K562 (cell line): Measurements from ENCODE around the gene FGF21. TPM values are rescaled to one million over a fixed set of nuclear protein-coding genes. Genes with fewer than 3 reads are reported as not detected.

Source experiments
- BRCA1 ChIP-seq, 2 experiments: fragments of 450-650 bp in 1 of 2; sonication (generic) in 1 of 2; formaldehyde crosslinking in 1 of 2; IDR thresholded peaks; 2 replicates each; pipeline versions ENCODE4 v1.5.0 to v1.6.1; 2017 to 2020; ENCODE audit warnings: mild to moderate bottlenecking in 1 of 2, missing genetic modification reagents in 1 of 2
- CXXC5 ChIP-seq: fragments of 250-450 bp; sonication (Bioruptor Pico); IDR thresholded peaks from 2 replicates; pipeline ENCODE4 v1.8.0; 2022; ENCODE audit warnings: inconsistent platforms, mild to moderate bottlenecking, moderate library complexity
- ERF ChIP-seq: fragments of 450-650 bp; formaldehyde crosslinking; IDR thresholded peaks from 2 replicates; pipeline ENCODE4 v1.4.0; 2020; ENCODE audit warnings: mild to moderate bottlenecking, mixed read lengths
- EWSR1 ChIP-seq: fragments of 450-650 bp; IDR thresholded peaks from 2 replicates; pipeline ENCODE4 v1.6.1; 2018; ENCODE audit warnings: borderline replicate concordance, mild to moderate bottlenecking, low read depth, moderate library complexity; ENCODE audit not compliant: partially characterized antibody
- GABPB2 ChIP-seq: fragments of 250-450 bp; sonication (Bioruptor Pico); conservative IDR thresholded peaks from 2 replicates; pipeline ENCODE4 v1.5.1; 2021; ENCODE audit warnings: mild to moderate bottlenecking
- JUN ChIP-seq, 2 experiments: sonication (generic) in 1 of 2; formaldehyde crosslinking in 1 of 2; IDR thresholded peaks; 2 replicates each; pipeline versions ENCODE4 v1.6.1 to v1.8.0; 2012 to 2022; ENCODE audit warnings: borderline replicate concordance in 2 of 2, mild to moderate bottlenecking in 2 of 2, improper control_type of control experiment in 1 of 2, low read depth in 1 of 2, low read length in 1 of 2, missing genetic modification reagents in 1 of 2
- NFYB ChIP-seq: IDR thresholded peaks from 2 replicates; pipeline ENCODE4 v1.6.1; 2011; ENCODE audit warnings: mild to moderate bottlenecking, moderate library complexity; ENCODE audit not compliant: insufficient read length; ENCODE audit errors: extremely low read depth
- NUFIP1 ChIP-seq: fragments of 450-650 bp; IDR thresholded peaks from 2 replicates; pipeline ENCODE4 v1.6.1; 2018; ENCODE audit not compliant: partially characterized antibody
- RBM15 ChIP-seq: fragments of 200-400 bp; formaldehyde crosslinking; IDR thresholded peaks from 2 replicates; pipeline ENCODE4 v1.6.1; 2018; ENCODE audit warnings: mild to moderate bottlenecking, low read length, moderate library complexity; ENCODE audit not compliant: insufficient read depth
- TAL1 ChIP-seq: fragments of 450-650 bp; IDR thresholded peaks from 2 replicates; pipeline ENCODE4 v1.6.1; 2016; ENCODE audit warnings: mild to moderate bottlenecking
- ZC3H11A ChIP-seq: IDR thresholded peaks from 2 replicates; pipeline ENCODE4 v1.6.1; 2012; ENCODE audit warnings: low read depth, low read length, improper control_type of control experiment
- ZNF217 ChIP-seq: sonication (generic); formaldehyde crosslinking; IDR thresholded peaks from 2 replicates; pipeline ENCODE4 v1.8.0; 2022; ENCODE audit warnings: mild to moderate bottlenecking, missing genetic modification reagents
- ZNF239 ChIP-seq: fragments of 250-450 bp; sonication (Bioruptor Pico); IDR thresholded peaks from 2 replicates; pipeline ENCODE4 v1.4.0; 2020; ENCODE audit warnings: mild to moderate bottlenecking
- ZNF263 ChIP-seq: sonication (generic); formaldehyde crosslinking; IDR thresholded peaks from 2 replicates; pipeline ENCODE4 v1.8.0; 2022; ENCODE audit warnings: mild to moderate bottlenecking, missing genetic modification reagents, borderline replicate concordance
- ZNF324 ChIP-seq: fragments of 250-450 bp; sonication (Bioruptor Pico); IDR thresholded peaks from 2 replicates; pipeline ENCODE4 v1.4.0; 2020; ENCODE audit warnings: mild to moderate bottlenecking
- polyA plus RNA-seq, 8 experiments: library from polyadenylated mRNA; depleted of rRNA in 4 of 8; stranded (reverse) in 5 of 8; unstranded in 3 of 8; fragments of >200 nt; fragmentation: Nextera tagmentation in 2 of 8; fragmentation: Illumina TruSeq in 1 of 8; extraction: Ambion mirVana in 2 of 8; extraction: Trizol in 1 of 8; gene quantifications; 2 replicates each; pipeline versions ENCODE4 v1.2.1 to v1.2.3, GENCODE V29; 2011 to 2014; ENCODE audit warnings: inconsistent platforms in 1 of 8, missing spikeins in 1 of 8
- total RNA-seq, 7 experiments: library from RNA; depleted of rRNA in 6 of 7; stranded (reverse); fragments of >200 nt in 6 of 7; fragmentation: Illumina TruSeq in 2 of 7; extraction: Trizol in 2 of 7; gene quantifications; 2 replicates each; pipeline versions ENCODE4 v1.2.1 to v1.2.3, GENCODE V29; 2011 to 2021; ENCODE audit warnings: low replicate concordance in 1 of 7
- TF ChIP-seq, protein P1 (sequence below): fragments of 250-450 bp; sonication (Bioruptor Pico); IDR thresholded peaks from 2 replicates; pipeline ENCODE4 v1.8.0; 2021; ENCODE audit warnings: moderate library complexity, mild to moderate bottlenecking, inconsistent platforms
- TF ChIP-seq, protein P2 (sequence below), 3 experiments: fragments of 200-800 bp in 1 of 3; fragments of 250-450 bp in 1 of 3; fragments of 450-650 bp in 1 of 3; sonication (Bioruptor Pico) in 1 of 3; sonication (Bioruptor generic) in 1 of 3; formaldehyde crosslinking in 1 of 3; IDR thresholded peaks; 2 replicates each; pipeline versions ENCODE4 v1.6.1 to v1.8.0; 2016 to 2022; ENCODE audit warnings: mild to moderate bottlenecking in 2 of 3, missing genetic modification characterization in 2 of 3, missing compliant biosample characterization in 1 of 3, moderate library complexity in 1 of 3
- TF ChIP-seq, protein P3 (sequence below): fragments of 450-650 bp; formaldehyde crosslinking; IDR thresholded peaks from 2 replicates; pipeline ENCODE4 v1.4.0; 2022; ENCODE audit warnings: missing genetic modification characterization
- TF ChIP-seq, protein P4 (sequence below): IDR thresholded peaks from 2 replicates; pipeline ENCODE4 v1.6.1; 2011; ENCODE audit not compliant: insufficient read length; ENCODE audit errors: extremely low read depth
- TF ChIP-seq, protein P5 (sequence below): fragments of 450-650 bp; IDR thresholded peaks from 2 replicates; pipeline ENCODE4 v1.6.1; 2016; ENCODE audit warnings: missing biosample characterization, missing genetic modification characterization

FGF21 gene
- total and polyA plus RNA-seq, 9 of the 15 experiments (the other 6 are each of a cell fraction or from before 2014, with no cell fraction given) = 0.04 to 0.77 (median 0.09) TPM; not detected in 6

DNA sequence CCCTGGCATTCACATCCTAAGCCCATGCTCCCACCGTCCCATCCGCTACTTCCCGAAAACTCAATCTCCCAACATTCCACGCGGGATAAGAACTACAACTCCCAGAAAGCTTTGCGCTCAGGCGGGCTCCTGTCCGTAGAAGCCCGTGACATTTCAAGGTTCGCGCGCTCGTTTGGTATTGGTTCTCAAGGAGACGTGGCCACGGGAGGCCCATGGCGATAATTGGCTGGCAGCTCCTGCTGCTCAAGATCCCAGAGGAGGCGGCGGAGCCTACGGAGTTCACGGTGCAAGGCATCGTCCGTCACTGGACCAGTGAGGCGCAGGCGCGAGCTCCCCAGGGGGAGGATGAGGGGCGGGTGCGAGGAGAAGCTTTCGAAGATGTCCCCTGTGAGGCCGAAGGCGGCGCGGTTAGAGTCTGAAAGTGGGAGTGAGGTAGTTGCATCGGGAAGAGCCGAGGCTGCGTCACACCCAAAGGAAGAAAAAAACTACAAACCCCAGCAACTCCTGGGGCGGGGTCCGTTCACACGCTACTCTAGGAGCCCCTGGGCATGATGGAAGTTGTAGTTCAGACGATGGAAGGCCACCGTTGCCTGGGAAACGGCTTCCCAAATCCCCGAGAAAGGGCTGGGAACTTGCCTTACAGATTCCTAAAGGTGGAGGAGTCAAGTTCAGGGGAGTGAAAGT lies 34.6 kb upstream of the FGF21 start (continued):
- TF ChIP-seq EWSR1 (no peak), CXXC5 (peak; percentile 95), RBM15 (no peak), ERF (CRISPR knock-in tag) (no peak), JUN (IDR thresholded peaks at IDR 0.05; ENCODE audit: borderline replicate concordance, low read depth, low read length) (no peak), JUN (CRISPR knock-in tag; IDR thresholded peaks at IDR 0.05; ENCODE audit: borderline replicate concordance) (no peak; the same call in 1 of the 2 replicates), BRCA1 (IDR thresholded peaks at IDR 0.05) (no peak), BRCA1 (CRISPR knock-in tag; IDR thresholded peaks at IDR 0.05) (no peak), ZNF324 (CRISPR knock-in tag) (no peak), ZNF263 (CRISPR knock-in tag) (no peak), TAL1 (no peak), GABPB2 (CRISPR knock-in tag) (no peak), ZNF239 (CRISPR knock-in tag) (no peak; the same call in 1 of the 2 replicates), ZC3H11A (0 out of 2 replicates have a peak, but pooled peaks have one; percentile 34), NFYB (peak; percentile 97), ZNF217 (CRISPR knock-in tag) (no peak), NUFIP1 (no peak)
- TF ChIP-seq, protein P1, sequence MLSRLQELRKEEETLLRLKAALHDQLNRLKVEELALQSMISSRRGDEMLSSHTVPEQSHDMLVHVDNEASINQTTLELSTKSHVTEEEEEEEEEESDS (CRISPR knock-in tag) = no peak
- TF ChIP-seq, protein P2, sequence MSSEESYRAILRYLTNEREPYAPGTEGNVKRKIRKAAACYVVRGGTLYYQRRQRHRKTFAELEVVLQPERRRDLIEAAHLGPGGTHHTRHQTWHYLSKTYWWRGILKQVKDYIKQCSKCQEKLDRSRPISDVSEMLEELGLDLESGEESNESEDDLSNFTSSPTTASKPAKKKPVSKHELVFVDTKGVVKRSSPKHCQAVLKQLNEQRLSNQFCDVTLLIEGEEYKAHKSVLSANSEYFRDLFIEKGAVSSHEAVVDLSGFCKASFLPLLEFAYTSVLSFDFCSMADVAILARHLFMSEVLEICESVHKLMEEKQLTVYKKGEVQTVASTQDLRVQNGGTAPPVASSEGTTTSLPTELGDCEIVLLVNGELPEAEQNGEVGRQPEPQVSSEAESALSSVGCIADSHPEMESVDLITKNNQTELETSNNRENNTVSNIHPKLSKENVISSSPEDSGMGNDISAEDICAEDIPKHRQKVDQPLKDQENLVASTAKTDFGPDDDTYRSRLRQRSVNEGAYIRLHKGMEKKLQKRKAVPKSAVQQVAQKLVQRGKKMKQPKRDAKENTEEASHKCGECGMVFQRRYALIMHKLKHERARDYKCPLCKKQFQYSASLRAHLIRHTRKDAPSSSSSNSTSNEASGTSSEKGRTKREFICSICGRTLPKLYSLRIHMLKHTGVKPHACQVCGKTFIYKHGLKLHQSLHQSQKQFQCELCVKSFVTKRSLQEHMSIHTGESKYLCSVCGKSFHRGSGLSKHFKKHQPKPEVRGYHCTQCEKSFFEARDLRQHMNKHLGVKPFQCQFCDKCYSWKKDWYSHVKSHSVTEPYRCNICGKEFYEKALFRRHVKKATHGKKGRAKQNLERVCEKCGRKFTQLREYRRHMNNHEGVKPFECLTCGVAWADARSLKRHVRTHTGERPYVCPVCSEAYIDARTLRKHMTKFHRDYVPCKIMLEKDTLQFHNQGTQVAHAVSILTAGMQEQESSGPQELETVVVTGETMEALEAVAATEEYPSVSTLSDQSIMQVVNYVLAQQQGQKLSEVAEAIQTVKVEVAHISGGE (CRISPR knock-in tag; IDR thresholded peaks at IDR 0.05) = peak in 1 of 3 experiments; percentile 79; a peak in 2 of 6 replicates
- TF ChIP-seq, protein P3, sequence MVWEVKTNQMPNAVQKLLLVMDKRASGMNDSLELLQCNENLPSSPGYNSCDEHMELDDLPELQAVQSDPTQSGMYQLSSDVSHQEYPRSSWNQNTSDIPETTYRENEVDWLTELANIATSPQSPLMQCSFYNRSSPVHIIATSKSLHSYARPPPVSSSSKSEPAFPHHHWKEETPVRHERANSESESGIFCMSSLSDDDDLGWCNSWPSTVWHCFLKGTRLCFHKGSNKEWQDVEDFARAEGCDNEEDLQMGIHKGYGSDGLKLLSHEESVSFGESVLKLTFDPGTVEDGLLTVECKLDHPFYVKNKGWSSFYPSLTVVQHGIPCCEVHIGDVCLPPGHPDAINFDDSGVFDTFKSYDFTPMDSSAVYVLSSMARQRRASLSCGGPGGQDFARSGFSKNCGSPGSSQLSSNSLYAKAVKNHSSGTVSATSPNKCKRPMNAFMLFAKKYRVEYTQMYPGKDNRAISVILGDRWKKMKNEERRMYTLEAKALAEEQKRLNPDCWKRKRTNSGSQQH (CRISPR knock-in tag) = no peak
- TF ChIP-seq, protein P4, sequence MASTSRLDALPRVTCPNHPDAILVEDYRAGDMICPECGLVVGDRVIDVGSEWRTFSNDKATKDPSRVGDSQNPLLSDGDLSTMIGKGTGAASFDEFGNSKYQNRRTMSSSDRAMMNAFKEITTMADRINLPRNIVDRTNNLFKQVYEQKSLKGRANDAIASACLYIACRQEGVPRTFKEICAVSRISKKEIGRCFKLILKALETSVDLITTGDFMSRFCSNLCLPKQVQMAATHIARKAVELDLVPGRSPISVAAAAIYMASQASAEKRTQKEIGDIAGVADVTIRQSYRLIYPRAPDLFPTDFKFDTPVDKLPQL = no peak
- TF ChIP-seq, protein P5, sequence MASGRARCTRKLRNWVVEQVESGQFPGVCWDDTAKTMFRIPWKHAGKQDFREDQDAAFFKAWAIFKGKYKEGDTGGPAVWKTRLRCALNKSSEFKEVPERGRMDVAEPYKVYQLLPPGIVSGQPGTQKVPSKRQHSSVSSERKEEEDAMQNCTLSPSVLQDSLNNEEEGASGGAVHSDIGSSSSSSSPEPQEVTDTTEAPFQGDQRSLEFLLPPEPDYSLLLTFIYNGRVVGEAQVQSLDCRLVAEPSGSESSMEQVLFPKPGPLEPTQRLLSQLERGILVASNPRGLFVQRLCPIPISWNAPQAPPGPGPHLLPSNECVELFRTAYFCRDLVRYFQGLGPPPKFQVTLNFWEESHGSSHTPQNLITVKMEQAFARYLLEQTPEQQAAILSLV (tag) = no peak
